ENCODE data around the gene XPNPEP3. TPM values are rescaled to one million over a fixed set of nuclear protein-coding genes. Genes with fewer than 3 reads are reported as not detected.

XPNPEP3 gene
- total RNA-seq, 4 donors from 2014 or later = 18.1 to 21.6 (median 19.3) TPM

DNA sequence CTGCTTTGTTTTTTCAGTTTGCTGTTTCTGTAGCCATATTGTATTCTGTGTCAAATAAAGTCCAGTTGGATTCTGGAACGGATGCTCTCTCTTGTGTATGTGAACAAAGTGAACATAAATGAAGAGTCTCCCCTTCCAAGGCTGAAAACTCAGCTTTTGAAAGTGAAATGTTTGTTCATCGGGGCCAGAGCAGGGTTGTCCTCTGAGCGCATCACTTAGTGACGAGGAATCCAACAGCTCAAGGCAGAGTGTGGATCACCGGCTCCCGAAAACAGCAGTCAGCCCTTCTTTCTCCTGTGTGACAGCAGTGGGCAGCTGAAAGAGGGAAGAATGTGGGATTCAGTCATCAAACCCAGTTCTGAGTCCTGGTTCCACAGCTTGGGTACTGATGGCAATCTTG lies 115.6 kb downstream of the XPNPEP3 start:
- H3K36me3 ChIP-seq = peaks cover 16 to 23% of the 10 kb centered on the region in 2 donors
- H3K27ac ChIP-seq = no peak overlapping the region
- TF ChIP-seq POLR2A (IDR thresholded peaks at IDR 0.05) = no peak
- TF ChIP-seq, protein P1, sequence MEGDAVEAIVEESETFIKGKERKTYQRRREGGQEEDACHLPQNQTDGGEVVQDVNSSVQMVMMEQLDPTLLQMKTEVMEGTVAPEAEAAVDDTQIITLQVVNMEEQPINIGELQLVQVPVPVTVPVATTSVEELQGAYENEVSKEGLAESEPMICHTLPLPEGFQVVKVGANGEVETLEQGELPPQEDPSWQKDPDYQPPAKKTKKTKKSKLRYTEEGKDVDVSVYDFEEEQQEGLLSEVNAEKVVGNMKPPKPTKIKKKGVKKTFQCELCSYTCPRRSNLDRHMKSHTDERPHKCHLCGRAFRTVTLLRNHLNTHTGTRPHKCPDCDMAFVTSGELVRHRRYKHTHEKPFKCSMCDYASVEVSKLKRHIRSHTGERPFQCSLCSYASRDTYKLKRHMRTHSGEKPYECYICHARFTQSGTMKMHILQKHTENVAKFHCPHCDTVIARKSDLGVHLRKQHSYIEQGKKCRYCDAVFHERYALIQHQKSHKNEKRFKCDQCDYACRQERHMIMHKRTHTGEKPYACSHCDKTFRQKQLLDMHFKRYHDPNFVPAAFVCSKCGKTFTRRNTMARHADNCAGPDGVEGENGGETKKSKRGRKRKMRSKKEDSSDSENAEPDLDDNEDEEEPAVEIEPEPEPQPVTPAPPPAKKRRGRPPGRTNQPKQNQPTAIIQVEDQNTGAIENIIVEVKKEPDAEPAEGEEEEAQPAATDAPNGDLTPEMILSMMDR (IDR thresholded peaks at IDR 0.05) = no peak
- H3K9me3 ChIP-seq = no peaks in the 10 kb centered on the region
- intact Hi-C loops (cut with DNase I) = no loop called here
- H3K4me1 ChIP-seq = no peaks in the 10 kb centered on the region
- no peak for DNase-seq
- no peak overlapping the region for H3K4me3 ChIP-seq (replicated peaks in 1 of 3)
- 94 to 98% methylated on average over 6 of the region's 6 CpGs for WGBS, 2 donors
- no peaks in the 10 kb centered on the region for H3K27me3 ChIP-seq

DNA sequence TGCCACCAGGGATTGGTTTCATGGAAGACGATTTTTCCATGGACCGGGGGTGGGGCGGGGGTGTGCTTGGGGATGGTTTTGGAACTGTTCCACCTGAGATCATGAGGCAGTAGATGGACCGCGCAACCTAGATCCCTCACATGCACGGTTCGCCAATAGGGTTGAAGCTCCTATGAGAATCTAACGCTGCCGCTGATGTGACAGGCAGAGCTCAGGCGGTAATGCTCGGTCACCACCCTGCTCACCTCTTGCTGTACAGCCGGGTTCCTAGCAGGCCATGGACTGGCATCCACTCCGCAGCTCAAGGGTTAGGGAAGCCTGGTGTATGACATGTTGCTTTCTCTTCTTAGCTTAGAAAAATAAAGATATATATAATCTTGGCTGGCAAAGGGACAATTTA lies 116.2 kb downstream of the XPNPEP3 start:
- no peak for TF ChIP-seq POLR2A (IDR thresholded peaks at IDR 0.05)
- TF ChIP-seq, protein P1 (IDR thresholded peaks at IDR 0.05) = no peak
- Histone ChIP-seq H3K27ac (no peak overlapping the region), H3K4me1 (no peaks in the 10 kb centered on the region), H3K9me3 (no peaks in the 10 kb centered on the region), H3K36me3 (peaks cover 13 to 23% of the 10 kb centered on the region in 2 donors), H3K27me3 (no peaks in the 10 kb centered on the region), H3K4me3 (replicated peaks in 1 of 3) (no peak overlapping the region)
- intact Hi-C loops (cut with DNase I) = no loop called here
- DNase-seq = no peak
- 96 to 98% methylated on average over 13 of the region's 13 CpGs for WGBS, 2 donors

DNA sequence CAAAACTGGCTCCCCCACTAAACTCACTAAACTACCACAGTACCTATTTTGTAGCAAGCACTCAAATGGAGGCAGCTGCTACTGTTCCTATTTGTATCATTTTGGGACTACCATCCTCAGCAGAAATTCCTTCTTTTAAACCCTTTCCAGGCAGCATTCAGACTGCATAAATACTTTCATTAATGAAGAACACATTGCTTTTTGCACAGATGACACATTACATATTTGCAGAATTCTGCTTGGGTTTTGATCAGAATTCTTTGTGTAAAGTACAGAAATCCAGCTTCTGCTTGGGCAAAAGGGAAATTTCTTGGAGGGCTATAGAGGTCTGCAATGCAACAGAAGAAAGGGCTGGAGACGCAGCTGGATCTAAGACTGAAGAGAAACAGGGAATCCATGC lies 118.4 kb downstream of the XPNPEP3 start:
- Histone ChIP-seq H3K4me3 (replicated peaks in 1 of 3) (no peak overlapping the region), H3K27ac (no peak overlapping the region), H3K36me3 (peaks cover 0 to 9% of the 10 kb centered on the region in 2 donors), H3K27me3 (no peaks in the 10 kb centered on the region), H3K9me3 (no peaks in the 10 kb centered on the region), H3K4me1 (no peaks in the 10 kb centered on the region)
- DNase-seq = no peak
- intact Hi-C loops (cut with DNase I) = no loop called here
- 73 to 76% methylated on average over 1 of the region's 1 CpG for WGBS, 2 donors
- TF ChIP-seq, protein P1 (IDR thresholded peaks at IDR 0.05) = no peak
- no peak for TF ChIP-seq POLR2A (IDR thresholded peaks at IDR 0.05)

DNA sequence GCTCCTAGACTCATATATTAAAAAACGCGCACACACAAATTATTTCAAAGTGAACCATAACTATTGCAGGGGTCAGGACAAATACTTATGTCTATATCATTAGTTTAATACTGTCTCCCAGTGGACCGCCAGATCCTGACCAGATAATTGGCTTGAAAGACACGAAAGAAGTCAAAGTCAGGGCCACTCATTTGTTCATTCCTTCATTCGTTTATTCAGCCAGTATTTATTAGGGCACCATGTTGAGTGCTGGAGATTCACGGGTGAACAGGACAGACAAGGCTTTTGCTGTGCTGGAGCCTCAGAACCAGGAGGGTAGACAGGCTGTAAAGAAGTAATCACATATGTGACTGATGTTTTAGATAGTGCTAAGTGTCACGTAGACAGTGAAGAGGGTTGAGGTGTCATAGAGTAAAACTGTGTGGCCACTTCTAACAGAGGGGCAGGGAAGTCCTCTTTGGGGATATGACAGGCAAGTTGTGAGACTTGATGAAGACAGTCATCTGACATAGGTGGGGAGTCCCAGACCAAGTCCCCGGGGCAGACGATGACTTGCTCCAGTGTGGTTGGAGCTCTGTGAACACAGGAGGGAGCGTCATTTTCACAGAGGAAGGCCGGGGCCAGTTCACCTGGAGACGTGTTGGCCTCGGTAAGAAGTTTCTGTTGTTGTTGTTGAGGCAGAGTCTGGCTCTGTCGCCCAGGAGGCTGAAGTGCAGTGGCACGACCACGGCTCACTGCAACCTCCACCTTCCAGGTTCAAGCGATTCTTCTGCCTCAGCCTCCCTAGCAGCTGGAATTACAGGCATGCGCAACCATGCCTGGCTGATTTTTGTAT lies 120.1 kb downstream of the XPNPEP3 start:
- H3K36me3 ChIP-seq = peaks cover 0 to 9% of the 10 kb centered on the region in 2 donors
- H3K4me3 ChIP-seq (replicated peaks in 1 of 3) = no peak overlapping the region
- WGBS, 2 donors = 86 to 88% methylated on average over 18 of the region's 18 CpGs
- no peaks in the 10 kb centered on the region for H3K9me3 ChIP-seq
- H3K27ac ChIP-seq = no peak overlapping the region
- intact Hi-C loops (cut with DNase I) = no loop called here
- no peaks in the 10 kb centered on the region for H3K4me1 ChIP-seq
- no peak for DNase-seq
- no peaks in the 10 kb centered on the region for H3K27me3 ChIP-seq
- TF ChIP-seq, protein P1 (IDR thresholded peaks at IDR 0.05) = no peak
- TF ChIP-seq POLR2A (IDR thresholded peaks at IDR 0.05) = no peak

DNA sequence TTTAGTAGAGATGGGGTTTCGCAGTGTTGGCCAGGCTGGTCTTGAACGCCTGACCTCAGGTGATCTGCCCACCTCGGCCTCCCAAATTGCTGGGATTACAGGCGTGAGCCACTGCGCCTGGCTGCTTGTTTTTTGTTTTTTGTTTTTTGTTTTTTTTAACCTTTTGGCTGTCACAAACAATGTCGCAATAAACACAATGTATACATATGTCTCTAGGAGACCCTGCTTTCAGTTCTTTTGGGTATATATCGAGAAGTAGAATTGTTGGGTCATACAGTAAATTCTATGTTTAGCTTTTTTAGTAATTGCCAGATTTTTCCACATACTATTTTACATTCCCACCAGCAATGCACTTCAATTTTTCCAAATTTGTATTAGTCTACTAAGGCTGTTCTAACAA lies 122.2 kb downstream of the XPNPEP3 start:
- no peaks in the 10 kb centered on the region for H3K27me3 ChIP-seq
- H3K27ac ChIP-seq = no peak overlapping the region
- intact Hi-C loops (cut with DNase I) = no loop called here
- H3K9me3 ChIP-seq = no peaks in the 10 kb centered on the region
- DNase-seq = no peak
- WGBS, 2 donors = 98% methylated on average over 7 of the region's 7 CpGs
- H3K4me1 ChIP-seq = no peaks in the 10 kb centered on the region
- no peaks in the 10 kb centered on the region for H3K36me3 ChIP-seq
- TF ChIP-seq POLR2A (IDR thresholded peaks at IDR 0.05) = no peak
- TF ChIP-seq, protein P1 (IDR thresholded peaks at IDR 0.05) = no peak
- H3K4me3 ChIP-seq (replicated peaks in 1 of 3) = no peak overlapping the region
